GM18873 (cell line): ENCODE results near the gene FAM216B.
"Not testable (repeated sequence)": the region's sequence is repeated elsewhere in the genome, so short reads cannot be mapped to it uniquely, and the experiment has no call there.

ENCODE experiments used
- ATAC-seq: cut with Tn5 transposase; IDR thresholded peaks from one replicate; pipeline ENCODE4 v1.9.1; 2021; ENCODE audit warnings: mild to moderate bottlenecking, moderate library complexity, moderate number of reproducible peaks; ENCODE audit not compliant: unreplicated experiment, low FRiP score

The FAM216B gene

DNA sequence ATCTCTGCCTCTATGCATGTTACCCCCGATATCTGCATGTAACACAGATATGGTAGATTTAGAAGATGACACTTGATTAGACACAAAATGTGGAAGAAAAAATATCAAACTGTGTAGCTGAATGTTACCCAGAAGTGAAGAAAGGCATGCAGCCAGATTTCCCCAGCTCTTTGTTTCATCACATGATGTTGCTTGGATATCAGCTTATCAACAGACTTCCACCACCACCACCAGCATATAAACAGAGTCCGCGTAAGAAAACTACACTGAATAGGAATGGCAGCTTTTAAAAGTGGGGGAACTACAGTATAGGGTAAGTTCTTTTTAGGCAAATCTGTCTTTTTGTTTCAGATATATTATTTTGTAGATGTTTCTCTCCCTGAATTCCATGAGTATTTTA lies at the start of gene FAM216B:
Gene FAM216B (plus strand): TSS at position 233 of the 400 bp plus-strand sequence. CDS start 2,484 bp downstream, outside the sequence.
- no peak for ATAC-seq

GRCh38 chr13:42732073-42732472 lies 49.3 kb upstream of the FAM216B start:
- ATAC-seq: no peak

DNA sequence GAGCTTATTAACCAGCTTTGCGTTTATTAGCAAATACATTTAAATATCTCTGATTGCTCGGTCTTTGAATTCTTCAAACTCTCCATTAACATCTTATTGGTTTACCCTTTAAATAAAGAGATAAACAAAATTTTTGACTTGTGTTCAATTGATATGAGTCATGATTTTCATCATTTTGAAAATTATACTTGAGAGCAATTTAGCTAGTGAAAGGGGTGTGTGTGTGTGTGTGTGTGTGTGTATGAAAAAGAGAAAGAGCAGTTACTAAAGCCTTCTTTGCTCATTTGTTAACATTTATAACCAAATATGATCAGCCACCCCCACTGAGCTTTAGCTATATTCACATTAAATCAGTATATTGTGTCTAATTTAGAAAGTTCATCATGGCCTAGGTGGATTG lies 48.3 kb upstream of the FAM216B start:
- no peak for ATAC-seq

- no peak for ATAC-seq
Measured at GRCh38 chr13:42735010-42735409, 46.4 kb upstream of the FAM216B start.

- ATAC-seq: no peak
Measured at GRCh38 chr13:42740753-42741152, 40.6 kb upstream of the FAM216B start.

GRCh38 chr13:42741914-42742313 lies 39.5 kb upstream of the FAM216B start:
- no peak for ATAC-seq

- ATAC-seq: no peak
Measured at GRCh38 chr13:42745655-42746054, 35.7 kb upstream of the FAM216B start.

DNA sequence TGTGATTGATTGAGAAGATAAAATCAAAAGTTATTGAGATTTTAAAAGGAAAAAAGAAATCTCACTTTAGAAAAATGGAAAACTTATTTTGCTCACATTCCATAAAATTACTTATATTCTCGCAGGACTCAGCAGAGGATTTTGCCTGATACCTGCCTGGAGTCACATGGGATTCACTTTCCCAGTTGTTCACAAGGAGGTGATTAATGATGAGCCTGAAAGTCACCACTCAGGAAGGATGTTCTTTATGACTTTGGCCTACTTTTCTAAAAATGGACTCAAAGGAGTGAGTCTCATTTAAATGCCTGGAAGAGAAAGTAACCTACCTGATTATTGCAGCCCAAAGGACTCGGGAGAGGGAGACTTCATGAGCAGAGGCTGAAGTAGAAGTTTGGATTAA lies 34.5 kb upstream of the FAM216B start:
- no peak for ATAC-seq

DNA sequence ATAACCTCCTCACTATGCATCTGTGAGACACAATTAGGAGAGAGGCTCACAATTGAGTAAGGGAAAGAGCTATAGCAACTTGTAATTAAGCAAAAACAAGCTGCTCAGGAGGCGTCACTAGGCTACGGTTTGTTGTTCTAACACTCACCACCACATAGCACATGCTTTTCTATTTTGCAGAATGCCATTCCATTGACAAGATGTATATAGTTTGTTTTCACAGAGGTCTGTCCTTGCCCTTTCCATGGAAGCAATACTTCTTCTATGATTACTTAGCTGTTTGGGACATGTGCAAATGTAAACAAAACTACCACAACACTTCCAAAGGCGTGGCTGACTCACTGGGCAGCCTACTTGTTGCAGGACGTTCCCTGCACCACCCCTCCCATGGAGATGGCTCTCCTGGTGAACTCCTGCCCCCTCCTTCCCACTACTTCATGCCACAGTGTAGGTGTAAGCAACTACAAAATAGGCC lies 33.9 kb upstream of the FAM216B start:
- ATAC-seq: no peak

DNA sequence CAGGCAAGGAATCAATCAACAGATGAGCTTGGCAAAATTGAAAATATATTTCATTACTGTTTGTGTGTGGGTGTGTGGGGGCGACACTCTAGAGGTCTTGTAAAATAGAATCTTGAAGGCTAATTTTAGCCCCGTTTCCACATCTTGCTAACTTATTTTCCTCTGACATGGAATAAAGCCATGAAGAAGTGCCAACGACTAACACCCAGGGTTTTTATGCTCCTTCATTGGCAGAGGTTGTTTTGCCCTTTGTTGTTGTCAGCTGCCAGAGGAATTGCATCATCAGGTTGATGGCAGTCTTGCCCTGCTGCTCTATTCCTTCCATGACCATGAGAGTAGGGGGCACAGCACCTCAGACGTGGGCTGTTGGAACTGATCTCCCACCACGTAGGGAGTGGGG lies 30.6 kb upstream of the FAM216B start:
- no peak for ATAC-seq

DNA sequence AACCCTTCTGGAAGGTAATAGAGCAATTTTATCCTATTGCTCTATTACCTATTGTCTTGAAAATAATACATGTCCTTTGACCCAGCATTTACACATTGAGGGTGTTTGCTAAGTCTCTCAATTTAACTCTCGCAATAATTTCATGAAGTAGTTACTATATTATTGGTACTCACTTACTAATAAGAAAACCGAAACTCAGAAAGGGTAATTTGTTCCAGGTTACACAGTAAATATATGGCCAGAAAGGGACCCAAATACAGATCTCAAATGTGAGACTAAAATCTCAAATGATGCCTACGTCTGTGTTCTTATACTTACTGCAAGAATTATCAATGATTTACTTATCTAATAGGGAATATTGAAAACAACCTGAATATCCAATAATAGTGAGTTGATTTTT lies 29.7 kb upstream of the FAM216B start:
- ATAC-seq: peak; percentile 59

DNA sequence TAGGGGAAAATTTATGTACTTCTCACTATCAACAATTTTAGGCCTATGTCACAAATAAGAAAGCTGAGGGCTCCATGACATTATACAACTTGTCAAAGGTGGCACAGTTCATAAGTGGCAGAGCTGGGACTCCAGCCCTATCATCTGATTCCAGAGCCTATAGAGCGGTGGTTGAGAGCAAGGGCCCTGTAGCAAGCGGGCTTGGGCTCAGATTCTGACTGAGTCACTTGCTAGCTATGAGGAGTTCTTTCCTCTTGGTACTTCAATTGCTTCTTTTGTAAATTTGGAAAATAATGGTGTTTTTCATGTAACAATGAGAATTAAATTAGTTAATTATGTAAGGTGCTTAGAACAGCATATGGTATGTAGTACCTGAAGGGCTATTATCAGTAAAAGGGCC lies 28.7 kb upstream of the FAM216B start:
- no peak for ATAC-seq

DNA sequence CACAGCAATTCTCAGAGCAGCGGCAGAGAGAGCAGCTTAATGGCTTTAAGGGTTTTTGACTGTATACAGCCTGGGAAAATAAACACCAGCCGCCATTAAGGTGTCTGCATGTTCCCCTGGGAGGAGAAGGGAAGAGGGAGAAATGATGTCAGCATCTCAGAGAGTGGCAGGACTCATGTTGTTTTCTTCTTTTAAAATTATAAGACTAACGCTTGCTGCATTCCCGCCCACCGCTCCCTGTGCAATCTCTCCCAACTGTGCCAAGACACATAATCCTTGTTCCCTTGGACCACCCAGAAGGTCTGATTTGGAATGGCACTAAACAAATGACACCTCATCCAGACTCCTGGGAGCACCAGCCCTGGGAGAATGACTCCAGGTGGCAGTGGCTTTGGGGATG lies 27.7 kb upstream of the FAM216B start:
- ATAC-seq: no peak

DNA sequence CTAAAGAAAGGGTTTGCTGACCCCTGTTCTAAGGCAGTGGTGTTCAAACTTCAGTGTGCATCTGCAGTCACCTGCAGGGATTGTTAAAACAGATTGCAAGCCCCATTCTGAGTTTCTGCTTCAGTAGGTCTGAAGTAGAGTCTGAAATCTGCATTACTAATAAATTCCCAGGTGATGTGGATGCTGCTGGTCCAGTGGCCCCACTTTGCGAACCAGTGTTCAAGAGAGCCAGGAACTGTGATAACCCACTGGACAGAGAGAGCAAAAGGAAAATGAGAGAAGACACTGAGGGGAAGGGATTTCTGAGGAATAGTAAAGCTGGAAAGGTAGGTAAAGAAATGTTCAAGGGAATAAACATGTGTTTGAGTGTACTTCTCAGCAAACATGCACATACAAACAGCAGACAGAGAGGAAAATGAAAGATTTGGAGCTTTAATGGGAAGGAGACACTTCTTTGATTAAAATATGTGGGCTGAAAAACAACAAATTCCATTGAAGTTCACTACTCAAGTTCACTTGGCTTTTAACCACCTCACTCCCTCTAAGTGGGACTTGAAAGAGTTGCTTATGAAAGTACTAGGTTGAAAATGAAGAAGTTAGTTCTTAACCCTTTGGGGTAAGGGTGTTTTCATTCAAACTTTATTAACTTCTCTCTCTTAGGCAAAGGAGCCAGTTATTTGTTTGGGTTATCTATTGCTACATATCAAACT lies 26.4 kb upstream of the FAM216B start:
- no peak for ATAC-seq

GRCh38 chr13:42757678-42758420 lies 23.5 kb upstream of the FAM216B start:
- no peak for ATAC-seq

- no peak for ATAC-seq
Measured at GRCh38 chr13:42758515-42758914, 22.9 kb upstream of the FAM216B start.

GRCh38 chr13:42760951-42761350 lies 20.4 kb upstream of the FAM216B start:
- ATAC-seq: no peak

DNA sequence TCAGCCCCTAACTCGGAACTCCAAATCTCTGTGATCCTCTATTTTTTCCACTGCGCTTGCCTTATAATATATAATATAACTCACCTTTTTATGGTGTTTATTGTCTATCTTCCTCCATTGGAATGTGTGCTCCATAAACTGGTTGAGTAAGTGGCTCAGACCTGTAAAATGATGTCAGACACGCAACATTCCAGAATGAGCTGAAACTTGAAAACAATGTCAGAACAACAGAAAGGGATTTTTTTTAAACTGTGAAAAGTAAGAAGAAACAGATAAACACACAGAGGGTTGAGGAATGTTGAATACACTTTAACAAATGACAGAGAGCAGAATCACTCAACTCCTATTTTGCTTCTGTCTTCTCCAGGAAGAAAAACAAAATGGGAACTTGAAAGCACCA lies 19.1 kb upstream of the FAM216B start:
- no peak for ATAC-seq

DNA sequence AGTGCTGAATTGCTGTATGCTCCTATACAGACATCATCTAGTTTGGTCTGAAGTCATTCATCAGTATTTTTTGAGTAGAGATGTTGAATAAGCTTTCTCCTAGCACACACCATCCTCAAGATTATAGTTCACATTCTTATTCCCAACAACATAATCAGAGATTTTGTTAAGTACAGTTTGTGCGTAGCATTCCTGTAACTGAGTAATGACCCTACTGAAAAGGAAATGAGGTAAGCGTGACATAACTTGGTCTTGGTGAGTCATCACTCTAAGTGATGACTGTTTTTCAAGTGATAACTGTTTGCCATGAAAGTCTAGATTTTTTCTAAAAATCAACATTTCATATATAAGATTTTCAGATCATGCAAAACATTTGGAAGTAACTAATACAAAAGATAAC lies 18.5 kb upstream of the FAM216B start:
- ATAC-seq: no peak

DNA sequence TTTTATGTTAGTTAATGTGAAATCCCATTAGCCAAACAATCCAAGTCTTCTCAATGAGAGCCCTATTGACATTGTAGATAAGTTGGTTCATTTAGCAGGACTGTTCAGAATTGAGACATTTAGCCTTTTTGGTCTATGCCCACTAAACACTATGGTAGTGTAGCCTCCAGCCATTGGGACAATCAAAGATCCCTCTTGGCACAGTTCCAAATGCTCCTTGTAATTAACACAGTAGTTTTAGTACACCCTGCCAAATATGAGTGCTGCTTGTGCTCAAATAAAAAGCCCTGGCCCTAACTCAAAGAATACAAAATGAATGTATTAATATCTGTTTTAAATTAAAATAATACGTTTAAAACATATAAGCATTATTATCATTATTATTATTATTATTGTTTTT lies 15.4 kb upstream of the FAM216B start:
- ATAC-seq: no peak

DNA sequence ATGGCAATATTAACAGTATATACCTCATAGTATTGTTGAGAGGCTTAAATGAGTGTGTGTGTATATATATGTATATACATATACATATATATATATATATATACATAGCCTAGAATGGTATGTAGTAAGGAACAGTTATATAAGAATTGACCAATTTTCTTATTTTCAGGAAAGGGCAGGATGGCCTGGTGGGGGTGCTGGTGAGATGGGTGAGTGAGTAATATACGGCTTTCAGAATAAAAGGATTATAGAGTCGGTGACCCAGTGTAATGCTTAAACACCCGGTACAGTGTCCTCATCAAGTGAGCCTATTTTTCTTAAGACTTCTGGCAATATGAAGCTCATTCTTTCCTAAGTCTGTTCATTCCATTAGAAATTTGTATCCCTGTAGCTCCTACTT lies 11.7 kb upstream of the FAM216B start:
- ATAC-seq: no peak

- ATAC-seq: not testable (repeated sequence)
Measured at GRCh38 chr13:42776558-42776957, 4.8 kb upstream of the FAM216B start.
